Nephron progenitor cell (in vitro differentiated cells): ENCODE measurements around the gene SPTBN4.
"Not testable (repeated sequence)": the region's sequence is repeated elsewhere in the genome, so short reads cannot be mapped to it uniquely, and the experiment has no call there.

Experiments
- DNase-seq: peaks from one replicate; pipeline ENCODE4 v3.0.0; 2021
- H3K27ac Mint-ChIP-seq: 2 replicates; pipeline ENCODE4 v1.8.0; 2021; ENCODE audit warnings: mild to moderate bottlenecking, moderate library complexity, mixed read lengths
- H3K27me3 Mint-ChIP-seq: 2 replicates; pipeline ENCODE4 v1.8.0; 2021; ENCODE audit warnings: mild to moderate bottlenecking, low read depth, mixed read lengths; ENCODE audit not compliant: poor library complexity
- H3K36me3 Mint-ChIP-seq: 2 replicates; pipeline ENCODE4 v1.8.0; 2021; ENCODE audit warnings: low read depth, mixed read lengths
- H3K4me1 Mint-ChIP-seq: 2 replicates; pipeline ENCODE4 v1.8.0; 2021; ENCODE audit warnings: mixed read lengths
- H3K4me3 Mint-ChIP-seq: 2 replicates; pipeline ENCODE4 v1.8.0; 2021; ENCODE audit warnings: mild to moderate bottlenecking, moderate library complexity, mixed read lengths
- H3K9me3 Mint-ChIP-seq: 2 replicates; pipeline ENCODE4 v1.8.0; 2021; ENCODE audit warnings: mild to moderate bottlenecking, moderate library complexity, mixed read lengths
- TF ChIP-seq, protein P1 (sequence below): fragments of 200-600 bp; sonication (generic); IDR thresholded peaks from 2 replicates; pipeline ENCODE4 v1.5.0; 2021; ENCODE audit warnings: antibody characterized with exemption

Gene SPTBN4

DNA sequence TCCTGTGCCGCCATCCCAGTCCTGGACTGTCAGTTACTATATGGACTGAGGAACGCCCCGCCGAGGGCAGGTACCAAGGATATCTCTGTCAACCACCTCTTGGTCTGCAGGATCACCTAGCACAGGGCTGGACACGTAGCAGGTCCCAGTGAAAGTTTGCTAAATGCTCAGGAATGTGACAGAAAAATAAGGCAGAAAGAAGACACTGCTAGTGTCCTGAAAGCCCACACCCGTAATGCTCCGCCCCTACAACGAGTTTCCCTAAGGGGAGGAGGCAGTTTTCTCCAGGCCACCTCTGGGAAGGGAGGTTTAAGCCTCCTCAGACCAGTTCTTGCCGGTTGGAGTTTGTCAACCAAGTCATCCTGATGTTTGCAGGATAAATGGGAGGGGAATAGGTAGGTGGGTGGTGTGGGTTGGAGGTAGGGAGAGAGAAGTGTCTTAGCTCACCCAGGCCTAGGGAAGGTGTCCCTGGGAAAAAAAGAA lies 21.0 kb upstream of the SPTBN4 start:
- peak; percentile 54 for DNase-seq

DNA sequence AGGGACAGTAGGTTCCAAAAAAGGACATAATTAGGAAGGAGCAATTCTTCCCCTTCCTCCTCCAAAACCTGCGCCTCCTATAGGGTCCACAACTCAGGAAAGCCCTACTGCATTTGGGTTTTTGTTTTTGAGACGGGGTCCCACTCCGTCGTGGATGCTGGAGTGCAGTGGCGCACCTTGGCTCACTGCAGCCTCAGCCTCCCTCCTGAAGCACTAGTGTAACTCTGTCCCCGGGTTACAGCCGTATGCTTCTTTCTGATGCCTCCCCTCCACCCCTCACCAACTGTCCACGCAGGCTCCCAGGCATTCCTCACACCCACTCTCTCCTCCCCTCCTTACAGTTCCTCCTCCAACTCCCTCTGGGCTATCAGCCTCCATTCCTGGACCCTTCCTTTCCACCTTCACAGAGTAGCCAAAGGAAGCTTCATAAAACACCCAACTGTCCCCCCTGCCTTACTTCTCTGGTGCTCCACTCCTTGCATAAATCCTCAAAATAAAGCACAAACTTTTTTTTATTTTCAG lies 20.5 kb upstream of the SPTBN4 start:
- DNase-seq = no peak

More for the DNA sequence above, 21.0 kb upstream of the SPTBN4 start:
- Mint-ChIP-seq H3K27ac (peak overlapping the region; percentile 97), H3K27me3 (peaks cover 4% of the 10 kb centered on the region), H3K9me3 (no peaks in the 10 kb centered on the region), H3K36me3 (peaks cover 19% of the 10 kb centered on the region), H3K4me3 (peak overlapping the region; percentile 75), H3K4me1 (peaks cover 54% of the 10 kb centered on the region)
- TF ChIP-seq, protein P1, sequence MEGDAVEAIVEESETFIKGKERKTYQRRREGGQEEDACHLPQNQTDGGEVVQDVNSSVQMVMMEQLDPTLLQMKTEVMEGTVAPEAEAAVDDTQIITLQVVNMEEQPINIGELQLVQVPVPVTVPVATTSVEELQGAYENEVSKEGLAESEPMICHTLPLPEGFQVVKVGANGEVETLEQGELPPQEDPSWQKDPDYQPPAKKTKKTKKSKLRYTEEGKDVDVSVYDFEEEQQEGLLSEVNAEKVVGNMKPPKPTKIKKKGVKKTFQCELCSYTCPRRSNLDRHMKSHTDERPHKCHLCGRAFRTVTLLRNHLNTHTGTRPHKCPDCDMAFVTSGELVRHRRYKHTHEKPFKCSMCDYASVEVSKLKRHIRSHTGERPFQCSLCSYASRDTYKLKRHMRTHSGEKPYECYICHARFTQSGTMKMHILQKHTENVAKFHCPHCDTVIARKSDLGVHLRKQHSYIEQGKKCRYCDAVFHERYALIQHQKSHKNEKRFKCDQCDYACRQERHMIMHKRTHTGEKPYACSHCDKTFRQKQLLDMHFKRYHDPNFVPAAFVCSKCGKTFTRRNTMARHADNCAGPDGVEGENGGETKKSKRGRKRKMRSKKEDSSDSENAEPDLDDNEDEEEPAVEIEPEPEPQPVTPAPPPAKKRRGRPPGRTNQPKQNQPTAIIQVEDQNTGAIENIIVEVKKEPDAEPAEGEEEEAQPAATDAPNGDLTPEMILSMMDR = no peak

DNA sequence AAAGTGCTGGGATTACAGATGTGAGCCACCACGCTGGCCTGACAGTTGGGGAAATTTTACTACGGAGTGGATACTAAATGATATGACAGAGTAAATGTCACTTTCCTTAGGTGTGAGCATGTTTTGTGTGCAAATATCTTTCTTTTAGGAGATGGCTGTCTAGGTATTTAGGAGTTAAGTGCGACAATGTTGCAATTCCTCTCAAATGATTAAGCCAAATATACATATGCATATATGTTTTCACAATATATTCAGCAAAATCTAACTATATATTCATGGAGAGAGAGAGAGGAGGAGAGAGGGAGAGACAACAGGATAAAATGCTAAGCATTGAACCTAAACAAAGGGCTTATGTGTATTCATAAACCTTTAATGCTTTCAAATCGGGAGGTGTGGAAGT lies 17.3 kb upstream of the SPTBN4 start:
- no peak for DNase-seq
- Mint-ChIP-seq H3K36me3 (peaks cover 10% of the 10 kb centered on the region), H3K4me1 (peaks cover 38% of the 10 kb centered on the region), H3K9me3 (no peaks in the 10 kb centered on the region), H3K27me3 (no peaks in the 10 kb centered on the region), H3K4me3 (no peak overlapping the region), H3K27ac (peak overlapping the region; percentile 64)
- TF ChIP-seq, protein P1 = no peak

More for the DNA sequence above, 20.5 kb upstream of the SPTBN4 start:
- peaks cover 4% of the 10 kb centered on the region for H3K27me3 Mint-ChIP-seq
- peaks cover 15% of the 10 kb centered on the region for H3K36me3 Mint-ChIP-seq
- TF ChIP-seq, protein P1 = no peak
- H3K4me3 Mint-ChIP-seq = peak overlapping the region; percentile 24
- H3K9me3 Mint-ChIP-seq = no peaks in the 10 kb centered on the region
- peaks cover 49% of the 10 kb centered on the region for H3K4me1 Mint-ChIP-seq
- H3K27ac Mint-ChIP-seq = peak overlapping the region; percentile 97

DNA sequence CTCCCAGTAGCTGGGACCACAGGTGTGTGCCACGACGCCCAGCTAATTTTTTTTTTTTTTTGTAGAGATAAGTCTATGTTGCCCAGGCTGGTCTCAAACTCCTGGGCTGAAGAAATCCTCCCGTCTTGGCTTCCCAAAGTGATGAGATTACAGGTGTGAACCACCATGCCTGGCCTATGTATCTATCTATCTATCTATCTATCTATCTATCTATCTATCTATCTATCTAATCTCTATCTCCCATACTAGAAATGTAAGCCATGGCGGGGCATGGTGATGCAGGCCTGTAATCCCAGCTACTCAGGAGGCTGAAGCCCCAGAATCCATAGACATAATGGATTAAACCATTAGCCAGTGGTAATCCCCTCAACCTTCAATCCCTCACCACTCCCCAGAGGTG lies 16.1 kb upstream of the SPTBN4 start:
- no peak overlapping the region for H3K4me3 Mint-ChIP-seq
- H3K9me3 Mint-ChIP-seq = no peaks in the 10 kb centered on the region
- TF ChIP-seq, protein P1 = no peak

DNA sequence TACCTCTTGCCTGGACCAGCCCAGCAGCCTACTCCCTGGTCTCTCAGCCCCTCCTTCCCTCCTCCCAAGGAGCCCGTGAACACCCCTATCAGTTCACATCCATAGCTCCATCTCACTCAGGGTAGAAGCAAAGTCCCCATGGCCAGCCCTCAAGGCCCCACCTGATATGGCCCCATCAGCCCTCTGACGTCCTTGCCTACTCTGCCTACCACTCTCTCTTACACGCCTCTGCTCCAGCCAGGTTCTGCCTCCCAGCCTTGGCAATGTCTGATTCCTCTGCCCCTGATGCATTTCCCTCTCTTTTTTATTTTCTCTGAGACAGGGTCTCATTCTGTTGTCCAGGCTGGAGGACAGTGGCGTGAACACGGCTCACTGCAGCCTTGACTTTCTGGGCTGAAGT lies 14.8 kb upstream of the SPTBN4 start:
- Mint-ChIP-seq H3K27ac (no peak overlapping the region), H3K9me3 (no peaks in the 10 kb centered on the region), H3K27me3 (peaks cover 3% of the 10 kb centered on the region), H3K4me1 (peaks cover 21% of the 10 kb centered on the region), H3K36me3 (peaks cover 10% of the 10 kb centered on the region), H3K4me3 (no peak overlapping the region)
- no peak for DNase-seq
- TF ChIP-seq, protein P1 = no peak

More for the DNA sequence above, 16.1 kb upstream of the SPTBN4 start:
- Mint-ChIP-seq H3K4me1 (peaks cover 32% of the 10 kb centered on the region), H3K27me3 (peaks cover 3% of the 10 kb centered on the region), H3K27ac (no peak overlapping the region), H3K36me3 (peaks cover 10% of the 10 kb centered on the region)
- DNase-seq = no peak

DNA sequence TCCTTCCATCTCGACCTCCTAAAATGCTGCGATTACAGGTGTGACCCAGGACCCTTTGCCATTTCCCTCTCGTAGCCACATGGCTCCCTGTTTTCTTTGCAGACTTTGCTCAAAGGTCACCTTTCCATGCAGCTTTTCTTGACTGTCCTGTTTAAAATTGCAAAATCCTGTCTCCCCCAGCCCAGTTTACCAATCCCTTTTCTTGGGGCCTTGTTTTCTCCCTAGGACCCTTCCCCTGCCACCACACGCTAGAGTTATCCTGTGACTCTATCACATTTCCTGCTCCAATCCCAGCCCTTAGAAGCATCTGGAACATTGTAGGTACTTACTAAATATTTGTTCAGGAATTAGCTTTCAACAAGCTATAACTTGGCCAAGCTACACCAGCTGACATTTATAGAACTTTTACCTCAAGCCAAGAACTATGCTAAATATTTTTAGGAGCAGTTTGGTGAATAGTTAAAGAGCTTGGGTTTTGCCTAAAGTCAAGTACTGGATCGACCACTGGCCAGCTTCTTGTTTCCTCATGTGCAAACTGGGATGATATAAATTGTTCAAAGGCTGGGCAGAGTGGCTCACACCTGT lies 13.6 kb upstream of the SPTBN4 start:
- H3K27ac Mint-ChIP-seq = no peak overlapping the region
- TF ChIP-seq, protein P1 = no peak
- peaks cover 10% of the 10 kb centered on the region for H3K36me3 Mint-ChIP-seq
- H3K4me1 Mint-ChIP-seq = peaks cover 11% of the 10 kb centered on the region
- DNase-seq = no peak
- H3K9me3 Mint-ChIP-seq = no peaks in the 10 kb centered on the region
- H3K4me3 Mint-ChIP-seq = no peak overlapping the region
- H3K27me3 Mint-ChIP-seq = peaks cover 3% of the 10 kb centered on the region

DNA sequence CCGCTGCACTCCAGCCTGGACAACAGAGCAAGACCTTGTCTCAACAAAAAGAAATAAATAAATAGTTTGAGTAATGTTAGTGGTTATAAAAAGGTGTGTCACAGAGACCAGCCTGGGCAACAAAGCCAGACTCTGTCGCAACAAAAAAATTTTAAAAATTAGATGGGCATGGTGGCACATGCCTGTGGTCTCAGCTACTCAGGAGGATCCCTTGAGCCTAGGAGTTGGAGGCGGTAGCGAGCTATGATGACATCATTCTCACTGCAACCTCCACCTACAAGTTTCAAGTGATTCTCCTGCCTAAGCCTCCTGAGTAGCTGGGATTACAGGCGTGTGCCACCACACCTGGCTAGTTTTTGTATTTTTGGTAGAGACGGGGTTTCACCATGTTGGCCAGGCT lies 12.9 kb upstream of the SPTBN4 start:
- Mint-ChIP-seq H3K4me1 (peaks cover 10% of the 10 kb centered on the region), H3K36me3 (peaks cover 10% of the 10 kb centered on the region)
- not testable (repeated sequence) for H3K27me3 Mint-ChIP-seq, H3K9me3 Mint-ChIP-seq, DNase-seq, H3K27ac Mint-ChIP-seq, H3K4me3 Mint-ChIP-seq
